Spleen (tissue), 11 donors: ENCODE results near the gene FGD5. TPM values are rescaled to one million over a fixed set of nuclear protein-coding genes. Genes with fewer than 3 reads are reported as not detected.

Source experiments
- DNase-seq: peaks from one replicate; pipeline ENCODE4 v3.0.0-alpha.2; 2020
- H3K27ac ChIP-seq, 8 donors: fragments of 200-600 bp; sonication (generic) in 7 of 8; 1 replicate in 4 of 8; 2 replicates in 4 of 8; pipeline versions ENCODE4 v1.5.0 to v1.8.0; 2016 to 2021; ENCODE audit warnings: inconsistent platforms in 4 of 8, mild to moderate bottlenecking in 4 of 8, moderate library complexity in 1 of 8
- H3K27me3 ChIP-seq, 7 donors: fragments of 200-600 bp; sonication (generic) in 6 of 7; replicated peaks in 1 of 7; 1 replicate in 4 of 7; 2 replicates in 3 of 7; pipeline versions ENCODE4 v1.5.0 to v1.8.0; 2016 to 2021; ENCODE audit warnings: inconsistent platforms in 3 of 7, mild to moderate bottlenecking in 1 of 7
- H3K36me3 ChIP-seq, 6 donors: fragments of 200-600 bp; sonication (generic) in 5 of 6; 1 replicate in 4 of 6; 2 replicates in 2 of 6; pipeline versions ENCODE4 v1.5.0 to v1.8.0; 2016 to 2021; ENCODE audit warnings: inconsistent platforms in 2 of 6
- H3K4me1 ChIP-seq, 6 donors: fragments of 200-600 bp; sonication (generic) in 5 of 6; 1 replicate in 3 of 6; 2 replicates in 3 of 6; pipeline versions ENCODE4 v1.5.0 to v1.8.0; 2016 to 2021; ENCODE audit warnings: inconsistent platforms in 3 of 6
- H3K4me3 ChIP-seq, 8 donors: fragments of 200-600 bp; sonication (generic) in 7 of 8; 1 replicate in 4 of 8; 2 replicates in 4 of 8; pipeline versions ENCODE4 v1.5.0 to v1.8.0; 2016 to 2021; ENCODE audit warnings: inconsistent platforms in 4 of 8, mild to moderate bottlenecking in 4 of 8, moderate library complexity in 2 of 8
- H3K9me3 ChIP-seq, 8 donors: fragments of 200-600 bp; sonication (generic) in 7 of 8; 1 replicate in 4 of 8; 2 replicates in 4 of 8; pipeline versions ENCODE4 v1.5.0 to v1.8.0; 2016 to 2021; ENCODE audit warnings: inconsistent platforms in 4 of 8
- CTCF ChIP-seq, 11 experiments: fragments of 200-600 bp in 7 of 11; fragments of 450-650 bp in 4 of 11; sonication (generic) in 4 of 11; IDR thresholded peaks in 8 of 11; conservative IDR thresholded peaks in 3 of 11; 1 replicate in 7 of 11; 2 replicates in 4 of 11; pipeline versions ENCODE4 v1.4.0 to v1.8.0; 2016 to 2021; ENCODE audit warnings: antibody characterized with exemption in 11 of 11, inconsistent platforms in 4 of 11, mild to moderate bottlenecking in 1 of 11
- POLR2A ChIP-seq, 3 donors: fragments of 450-650 bp; IDR thresholded peaks; one replicate each; pipeline ENCODE4 v1.5.1; 2017; ENCODE audit warnings: antibody characterized with exemption in 3 of 3, mild to moderate bottlenecking in 1 of 3
- POLR2AphosphoS5 ChIP-seq, 3 donors: sonication (generic); formaldehyde crosslinking; IDR thresholded peaks; one replicate each; pipeline ENCODE4 v1.5.1; 2017; ENCODE audit warnings: antibody characterized with exemption in 3 of 3
- WGBS, 5 donors: extraction: QIAGEN DNeasy Blood & Tissue Kit in 3 of 5; methylation state at CpG; one replicate each; pipeline versions ENCODE4 v1.1.5 to v1.1.7; 2013 to 2018; 5-methylcytosine and 5-hydroxymethylcytosine counted together
- intact Hi-C: fragments of 100-400 bp; cut with DNase I; formaldehyde crosslinking; loops from one replicate; pipeline ENCODE4 v1.15.0; 2023; ENCODE audit warnings: low total_unique reads
- polyA plus RNA-seq, 3 donors: library from polyadenylated mRNA; stranded (reverse); fragments of 200-250 nt; gene quantifications; one replicate each; pipeline ENCODE4 v1.2.1, GENCODE V29; 2013
- total RNA-seq, 7 donors: library from RNA; depleted of rRNA in 3 of 7; stranded (reverse); fragments of >200 nt in 3 of 7; fragmentation: NEBNext Ultra II Directional in 4 of 7; extraction: Animal tissue kit (Norgen Biotek cat#: 25700) in 4 of 7; gene quantifications; one replicate each; pipeline versions ENCODE4 v1.1.0 to v1.2.1, GENCODE V29; 2016 to 2021
- donor health status: healthy with polysubstance abuse.
- donor health status: DM: no; HTN: no; CAD: no; lungs with moderate emphysema.
- donor health status: DM: no; HTN: no; CAD: no.
- donor health status: Bipolar disorder and iron deficiency.
- donor health status: healthy.
- donor health status: DM: no; HTN: no; CAD: no.
- donor health status: DM: yes; HTN: yes; CAD: no.

FGD5 gene
- total and polyA plus RNA-seq, 10 donors, result 6.0 to 145 (median 63.8) TPM

GRCh38 chr3:14827776-14828175, 9.0 kb downstream of the FGD5 start:
- Histone ChIP-seq H3K4me3 (no peak overlapping the region), H3K4me1 (peaks cover 0 to 66% (median 39%) of the 10 kb centered on the region in 6 donors), H3K27me3 (peaks cover 0 to 9% (median 0%) of the 10 kb centered on the region in 7 donors), H3K27ac (no peak overlapping the region), H3K9me3 (no peaks in the 10 kb centered on the region), H3K36me3 (peaks cover 0 to 7% (median 0%) of the 10 kb centered on the region in 6 donors)
- intact Hi-C loops, result no loop called here
- no peak for TF ChIP-seq CTCF (IDR thresholded peaks at IDR 0.05 in 8 of 11, conservative IDR thresholded peaks at IDR 0.05 in 3 of 11)
- no peak for TF ChIP-seq POLR2A (IDR thresholded peaks at IDR 0.05)
- no peak for TF ChIP-seq POLR2AphosphoS5 (IDR thresholded peaks at IDR 0.05)
- no peak for DNase-seq
- 78 to 88% (median 80%) methylated on average over 8 of the region's 8 CpGs for WGBS, 5 donors

- H3K4me1 ChIP-seq, result peaks cover 0 to 66% (median 36%) of the 10 kb centered on the region in 6 donors
- H3K4me3 ChIP-seq, result no peak overlapping the region
- H3K36me3 ChIP-seq, result peaks cover 0 to 7% (median 0%) of the 10 kb centered on the region in 6 donors
- H3K27me3 ChIP-seq, result peaks cover 0 to 8% (median 0%) of the 10 kb centered on the region in 7 donors
- no peak for DNase-seq
- 54 to 66% (median 64%) methylated on average over 5 of the region's 5 CpGs for WGBS, 5 donors
- H3K9me3 ChIP-seq, result no peaks in the 10 kb centered on the region
- intact Hi-C loops, result no loop called here
- H3K27ac ChIP-seq, result no peak overlapping the region
- TF ChIP-seq POLR2A (IDR thresholded peaks at IDR 0.05) (no peak), CTCF (IDR thresholded peaks at IDR 0.05 in 8 of 11, conservative IDR thresholded peaks at IDR 0.05 in 3 of 11) (no peak), POLR2AphosphoS5 (IDR thresholded peaks at IDR 0.05) (no peak)
These were observed 11.0 kb downstream of the FGD5 start for GRCh38 chr3:14829811-14830210.

- intact Hi-C loops, result no loop called here
- Histone ChIP-seq H3K4me1 (peaks cover 0 to 79% (median 48%) of the 10 kb centered on the region in 6 donors), H3K27me3 (peaks cover 0 to 8% (median 0%) of the 10 kb centered on the region in 7 donors), H3K4me3 (no peak overlapping the region), H3K9me3 (no peaks in the 10 kb centered on the region), H3K27ac (peak overlapping the region in 2 of 8 donors; percentile 16 to 38), H3K36me3 (peaks cover 0 to 7% (median 0%) of the 10 kb centered on the region in 6 donors)
- no peak for TF ChIP-seq POLR2A (IDR thresholded peaks at IDR 0.05)
- no peak for TF ChIP-seq CTCF (IDR thresholded peaks at IDR 0.05 in 8 of 11, conservative IDR thresholded peaks at IDR 0.05 in 3 of 11)
- TF ChIP-seq POLR2AphosphoS5 (IDR thresholded peaks at IDR 0.05), result no peak
- no peak for DNase-seq
- 47 to 77% (median 73%) methylated on average over 8 of the region's 8 CpGs for WGBS, 5 donors
These were observed 13.2 kb downstream of the FGD5 start for GRCh38 chr3:14831916-14832450.

GRCh38 chr3:14832975-14833722, 14.4 kb downstream of the FGD5 start:
- no peaks in the 10 kb centered on the region for H3K36me3 ChIP-seq
- TF ChIP-seq POLR2AphosphoS5 (IDR thresholded peaks at IDR 0.05) (peak in 1 of 3 donors; percentile 22), POLR2A (IDR thresholded peaks at IDR 0.05) (no peak), CTCF (IDR thresholded peaks at IDR 0.05 in 8 of 11, conservative IDR thresholded peaks at IDR 0.05 in 3 of 11) (no peak)
- DNase-seq, result no peak
- no peak overlapping the region for H3K4me3 ChIP-seq
- WGBS, 5 donors, result 56 to 82% (median 75%) methylated on average over 14 of the region's 14 CpGs
- peaks cover 0 to 8% (median 0%) of the 10 kb centered on the region in 7 donors for H3K27me3 ChIP-seq
- H3K4me1 ChIP-seq, result peaks cover 5 to 91% (median 54%) of the 10 kb centered on the region in 6 donors
- H3K27ac ChIP-seq, result peak overlapping the region in 4 of 8 donors; percentile 16 to 40 (median 28)
- intact Hi-C loops, result no loop called here
- H3K9me3 ChIP-seq, result no peaks in the 10 kb centered on the region
